Mononuclear cell (primary cell): ENCODE data around the gene ATP8B3. TPM values are rescaled to one million over a fixed set of nuclear protein-coding genes. Genes with fewer than 3 reads are reported as not detected.

Source experiments
- H3K27me3 ChIP-seq: 2 replicates; pipeline ENCODE4 v1.6.0; 2011; ENCODE audit warnings: low read length, control low read depth; ENCODE audit not compliant: insufficient read depth
- H3K4me1 ChIP-seq: 2 replicates; pipeline ENCODE4 v1.5.1; 2011; ENCODE audit warnings: mild to moderate bottlenecking, low read length, control low read depth; ENCODE audit not compliant: insufficient read depth
- H3K4me3 ChIP-seq: 2 replicates; pipeline ENCODE4 v1.5.1; 2011; ENCODE audit warnings: mild to moderate bottlenecking, low read length, moderate library complexity
- H3K9me3 ChIP-seq: 2 replicates; pipeline ENCODE4 v1.5.1; 2011; ENCODE audit warnings: low read depth, mild to moderate bottlenecking, control low read depth, low read length
- total RNA-seq: library from RNA; depleted of rRNA; stranded (reverse); fragments of >200 nt; gene quantifications from one replicate; pipeline ENCODE4 v1.2.3, GENCODE V29; 2012

Gene ATP8B3
- total RNA-seq, 1 donor, result 0.73 TPM

DNA sequence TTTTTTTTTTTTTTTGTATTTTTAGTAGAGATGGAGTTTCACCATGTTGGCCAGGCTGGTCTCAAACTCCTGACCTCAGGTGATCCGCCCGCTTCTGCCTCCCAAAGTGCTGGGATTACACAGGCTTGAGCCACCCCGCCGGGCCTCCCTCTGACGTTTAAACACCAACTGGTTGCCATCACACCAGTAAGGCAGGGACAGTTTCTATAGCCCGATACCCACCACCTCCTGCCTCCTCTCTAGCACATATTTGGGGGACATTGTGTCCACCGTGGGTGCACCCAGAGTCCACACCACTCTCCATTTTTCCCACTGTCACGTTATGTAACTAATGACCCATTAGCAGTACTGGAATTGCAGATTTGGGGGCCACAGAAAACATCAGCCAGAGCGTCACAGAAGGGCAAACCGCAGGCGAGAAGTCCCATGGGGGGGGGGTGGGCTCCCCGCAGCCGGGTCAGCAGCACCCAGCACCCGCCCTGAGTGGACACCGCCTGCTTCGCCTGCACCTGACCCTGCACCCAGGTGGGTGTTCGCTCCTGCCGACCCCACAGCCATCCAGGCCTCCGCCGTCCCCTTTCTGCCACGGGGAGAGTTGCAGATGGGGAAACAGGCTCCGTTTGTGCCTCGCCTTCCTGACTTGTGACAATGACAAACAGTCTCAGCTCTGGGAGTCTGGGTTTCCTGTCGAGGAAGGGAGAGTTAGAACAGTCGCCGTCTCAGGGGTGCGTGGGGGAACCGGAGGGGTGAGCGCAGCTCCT is 55.2 kb downstream of the ATP8B3 start:
- peaks cover 8% of the 10 kb centered on the region for H3K4me1 ChIP-seq
- H3K9me3 ChIP-seq, result no peaks in the 10 kb centered on the region
- no peak overlapping the region for H3K4me3 ChIP-seq
- H3K27me3 ChIP-seq, result peaks cover 73% of the 10 kb centered on the region

DNA sequence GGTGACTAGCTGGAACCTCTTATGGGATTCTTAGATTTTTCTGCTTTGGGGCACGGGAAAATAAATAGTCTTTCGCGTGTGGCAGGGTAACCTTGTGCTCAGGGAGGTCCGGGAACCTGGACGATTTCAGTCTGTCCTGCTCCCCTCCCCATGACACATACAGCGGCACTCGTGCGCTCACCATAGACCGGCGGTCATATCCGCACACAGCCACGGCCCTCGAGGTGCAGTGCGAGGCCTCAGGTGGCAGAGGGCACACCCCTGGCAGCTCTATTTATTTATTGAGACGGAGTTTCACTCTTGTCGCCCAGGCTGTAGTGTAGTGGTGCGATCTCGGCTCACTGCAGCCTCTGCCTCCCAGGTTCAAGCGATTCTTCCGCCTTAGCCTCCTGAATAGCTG is 55.8 kb downstream of the ATP8B3 start:
- Histone ChIP-seq H3K9me3 (no peaks in the 10 kb centered on the region), H3K4me1 (peaks cover 8% of the 10 kb centered on the region), H3K4me3 (no peak overlapping the region), H3K27me3 (peaks cover 73% of the 10 kb centered on the region)

DNA sequence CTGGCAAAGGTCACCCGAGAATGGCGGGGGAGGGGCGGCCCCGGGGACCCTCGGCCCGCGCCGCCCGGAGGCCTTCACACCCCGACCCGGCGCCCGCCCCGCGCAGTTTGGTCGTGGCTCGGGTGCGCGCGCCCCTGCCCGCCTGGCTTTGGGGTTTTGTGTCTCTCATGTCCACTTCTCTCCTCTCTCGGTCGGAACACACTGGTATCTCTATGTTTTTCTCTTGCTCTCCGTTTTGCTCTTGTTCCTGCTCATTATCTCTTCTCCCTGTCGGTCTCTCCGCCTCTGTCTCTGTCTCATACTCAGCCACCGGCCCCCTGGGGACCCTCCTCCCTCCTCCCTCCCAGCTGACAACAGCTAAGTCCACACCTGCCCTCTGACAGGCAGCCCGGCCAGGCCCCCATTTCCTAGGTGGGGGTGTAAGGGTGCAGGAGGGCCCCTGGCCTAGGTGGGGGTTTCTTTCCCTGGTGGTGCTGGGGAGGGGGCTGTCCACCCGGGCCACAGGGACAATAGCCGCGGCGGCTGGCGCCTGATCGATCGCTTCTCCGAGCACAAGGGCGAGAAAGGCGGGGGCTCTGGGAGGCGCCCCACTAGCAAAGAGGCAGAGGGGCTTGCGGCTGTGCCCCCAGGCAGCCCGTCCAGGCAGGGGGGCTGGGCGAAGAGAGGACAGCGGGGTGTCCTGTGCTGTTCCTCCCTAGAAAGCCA is 56.5 kb downstream of the ATP8B3 start:
- peaks cover 75% of the 10 kb centered on the region for H3K27me3 ChIP-seq
- H3K4me3 ChIP-seq, result no peak overlapping the region
- H3K9me3 ChIP-seq, result no peaks in the 10 kb centered on the region
- peaks cover 8% of the 10 kb centered on the region for H3K4me1 ChIP-seq

DNA sequence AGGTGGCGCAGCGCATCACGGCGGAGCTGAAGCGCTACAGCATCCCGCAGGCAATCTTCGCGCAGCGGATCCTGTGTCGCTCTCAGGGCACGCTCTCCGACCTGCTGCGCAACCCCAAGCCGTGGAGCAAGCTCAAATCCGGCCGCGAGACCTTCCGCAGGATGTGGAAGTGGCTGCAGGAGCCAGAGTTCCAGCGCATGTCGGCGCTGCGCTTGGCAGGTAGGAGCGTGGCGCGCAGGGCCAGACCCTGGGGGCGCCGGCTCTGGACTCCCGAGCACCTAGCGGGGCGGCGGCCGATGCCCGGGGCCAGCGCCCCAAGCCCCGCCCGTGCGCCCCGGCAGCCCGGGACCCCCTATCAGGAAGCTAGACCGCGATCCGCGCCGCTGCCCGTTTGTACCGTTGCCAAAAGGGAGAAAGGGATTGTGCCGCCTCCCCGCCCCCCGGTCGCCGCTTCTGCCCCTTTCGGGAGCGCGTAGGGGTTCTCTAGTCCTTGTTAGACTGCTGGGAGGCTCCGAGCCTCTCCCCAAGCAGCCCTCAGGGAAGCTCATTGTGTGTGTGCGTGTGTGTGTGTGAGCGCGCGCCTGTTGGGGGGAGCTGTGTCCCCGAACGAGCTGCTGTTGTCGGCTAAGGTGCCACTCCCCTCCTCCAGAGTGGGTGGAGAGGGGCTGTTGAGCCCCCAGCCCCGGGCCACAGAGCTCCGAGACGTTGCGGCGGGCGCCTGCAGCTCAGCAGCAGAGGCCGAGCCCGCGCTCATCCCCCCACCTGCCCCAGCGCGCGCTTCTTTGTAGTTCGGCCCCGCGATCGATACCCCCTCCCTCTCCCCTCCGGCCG is 57.2 kb downstream of the ATP8B3 start:
- Histone ChIP-seq H3K9me3 (no peaks in the 10 kb centered on the region), H3K4me1 (peaks cover 12% of the 10 kb centered on the region), H3K4me3 (no peak overlapping the region), H3K27me3 (peaks cover 76% of the 10 kb centered on the region)

DNA sequence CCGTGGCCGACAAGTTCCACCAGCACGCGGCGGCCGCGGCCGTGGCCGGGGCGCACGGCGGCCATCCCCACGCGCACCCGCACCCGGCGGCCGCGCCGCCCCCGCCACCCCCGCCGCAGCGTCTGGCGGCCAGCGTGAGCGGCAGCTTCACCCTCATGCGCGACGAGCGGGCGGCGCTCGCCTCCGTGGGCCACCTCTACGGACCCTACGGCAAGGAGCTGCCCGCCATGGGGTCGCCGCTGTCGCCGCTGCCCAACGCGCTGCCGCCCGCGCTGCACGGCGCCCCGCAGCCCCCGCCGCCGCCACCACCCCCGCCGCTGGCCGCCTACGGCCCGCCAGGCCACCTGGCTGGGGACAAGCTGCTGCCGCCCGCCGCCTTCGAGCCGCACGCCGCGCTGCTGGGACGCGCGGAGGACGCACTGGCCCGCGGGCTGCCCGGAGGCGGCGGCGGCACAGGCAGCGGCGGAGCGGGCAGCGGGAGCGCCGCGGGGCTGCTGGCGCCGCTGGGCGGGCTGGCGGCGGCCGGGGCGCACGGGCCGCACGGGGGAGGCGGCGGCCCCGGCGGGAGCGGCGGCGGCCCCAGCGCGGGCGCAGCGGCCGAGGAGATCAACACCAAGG is 57.9 kb downstream of the ATP8B3 start:
- H3K9me3 ChIP-seq, result no peaks in the 10 kb centered on the region
- no peak overlapping the region for H3K4me3 ChIP-seq
- H3K4me1 ChIP-seq, result peaks cover 19% of the 10 kb centered on the region
- H3K27me3 ChIP-seq, result peaks cover 76% of the 10 kb centered on the region

DNA sequence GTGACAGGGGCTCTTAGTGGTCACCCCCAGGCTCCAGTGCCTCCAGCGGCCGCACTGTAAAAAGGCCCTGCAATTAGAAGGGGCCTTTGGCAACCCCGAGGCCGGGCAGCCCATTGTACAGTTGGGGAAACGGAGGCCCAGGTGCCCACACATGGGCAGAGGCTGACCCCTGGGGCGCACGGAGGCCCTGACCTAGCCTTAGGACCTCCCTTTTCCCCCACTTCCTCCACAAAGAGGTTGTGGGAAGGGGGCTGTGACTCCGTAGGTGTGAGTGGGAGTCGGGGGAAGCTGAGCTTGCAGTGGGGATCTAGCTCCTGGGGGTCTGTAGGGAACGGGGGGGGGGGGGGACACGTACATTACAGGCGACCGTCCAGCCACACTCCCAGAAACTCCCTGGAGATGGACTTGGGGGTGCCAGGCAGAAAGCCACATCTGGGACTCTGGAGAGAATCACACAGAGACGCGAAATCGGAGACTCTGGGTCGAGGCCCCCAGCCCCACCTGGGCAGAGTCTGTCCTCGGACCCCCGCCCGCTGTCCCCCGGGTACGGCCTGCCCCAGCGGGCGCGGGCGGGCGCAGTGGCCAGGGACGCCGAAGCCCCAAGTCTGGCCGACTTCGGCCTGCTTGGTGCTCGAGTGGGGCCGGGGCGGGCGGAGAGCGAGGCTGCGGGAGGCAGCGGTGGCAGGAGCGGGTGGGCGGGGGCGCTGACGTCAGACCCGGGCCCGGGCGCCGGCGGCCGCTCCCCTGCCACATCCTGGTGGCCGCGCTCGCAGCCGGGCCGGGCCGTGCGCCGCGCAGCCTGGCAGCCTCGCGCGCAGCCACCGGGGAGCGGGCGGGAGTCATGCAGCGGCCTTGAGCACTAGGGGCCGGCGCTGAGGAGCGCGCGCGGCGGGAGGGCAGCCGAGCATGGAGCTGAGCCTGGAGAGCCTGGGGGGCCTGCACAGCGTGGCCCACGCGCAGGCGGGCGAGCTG is 59.0 kb downstream of the ATP8B3 start, which contains the start of gene ONECUT3:
ONECUT3 (plus strand) TSS at position 750 of the 972 bp plus-strand sequence; CDS start at position 907, 157 bp downstream.
- Histone ChIP-seq H3K4me3 (no peak within 1 kb of the TSS), H3K4me1 (peaks cover 30% of the 10 kb centered on the region), H3K27me3 (peaks cover 78% of the 10 kb centered on the region), H3K9me3 (no peaks in the 10 kb centered on the region)

DNA sequence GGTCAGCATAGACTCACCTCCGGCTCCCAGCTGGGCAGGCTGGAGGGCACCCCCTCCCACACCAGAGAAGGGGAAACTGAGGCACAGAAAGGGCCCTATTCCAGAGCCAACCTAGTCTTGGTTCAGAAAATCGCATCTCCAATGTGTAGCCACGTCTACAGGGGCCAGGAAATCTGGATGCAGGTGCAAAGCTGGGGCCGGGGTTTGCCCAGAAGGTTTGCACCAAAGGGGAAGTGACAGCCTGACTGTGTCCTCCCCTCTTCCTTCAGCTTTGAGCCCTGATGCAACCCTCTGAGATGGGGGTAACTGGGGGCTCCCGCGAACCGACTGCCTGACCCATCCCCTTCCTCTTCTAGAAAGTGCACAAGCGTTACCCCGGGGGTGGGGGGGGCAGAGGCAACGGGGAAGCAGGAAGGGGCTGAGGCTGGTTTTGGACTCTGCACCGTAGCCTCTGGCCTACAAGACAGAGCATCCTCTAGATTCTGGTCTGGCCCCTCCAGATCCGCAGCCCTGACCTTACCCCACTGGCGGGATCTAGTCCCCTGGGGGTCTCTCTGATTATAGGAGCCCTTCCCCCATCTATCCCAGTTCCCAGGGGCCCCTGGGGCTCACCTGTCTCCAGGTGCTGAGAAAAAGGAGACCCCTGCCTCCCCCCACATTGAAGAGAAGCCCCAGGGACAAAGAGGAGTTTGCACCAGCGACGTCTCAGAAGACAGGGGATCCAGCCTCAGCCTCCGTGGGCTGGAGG is 59.9 kb downstream of the ATP8B3 start:
- no peaks in the 10 kb centered on the region for H3K9me3 ChIP-seq
- peaks cover 32% of the 10 kb centered on the region for H3K4me1 ChIP-seq
- no peak overlapping the region for H3K4me3 ChIP-seq

DNA sequence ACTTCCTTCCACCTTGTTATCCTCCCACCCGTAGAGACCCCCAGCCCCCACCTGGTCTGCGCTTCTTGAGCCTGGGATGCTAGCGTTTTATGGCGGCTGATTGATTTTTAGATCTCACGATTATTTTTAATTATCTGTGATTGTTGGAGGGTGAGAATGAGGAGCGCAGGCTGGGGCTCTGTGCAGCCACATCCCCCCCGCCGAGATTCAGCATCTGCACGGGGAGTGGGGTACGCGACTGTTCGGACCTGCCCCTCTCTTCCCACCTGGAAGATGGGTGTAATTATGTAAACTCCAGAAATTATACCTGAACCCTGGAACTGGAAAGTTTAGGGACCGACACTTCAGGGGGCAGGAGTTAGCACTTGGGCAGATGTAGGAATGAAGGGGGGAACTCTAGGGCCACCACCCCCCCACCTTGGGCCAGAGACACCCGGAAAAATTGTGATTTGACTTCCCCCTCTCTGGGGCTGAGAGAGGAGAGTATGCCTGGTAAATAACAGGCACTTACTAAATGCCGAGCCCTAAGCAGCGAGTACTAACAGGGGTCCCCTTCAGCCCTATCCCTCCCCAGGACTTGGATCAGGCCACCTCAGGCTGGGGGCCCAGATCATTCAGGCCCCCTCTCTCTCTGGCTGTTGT is 60.6 kb downstream of the ATP8B3 start:
- H3K9me3 ChIP-seq, result no peaks in the 10 kb centered on the region
- peaks cover 76% of the 10 kb centered on the region for H3K27me3 ChIP-seq
- peaks cover 27% of the 10 kb centered on the region for H3K4me1 ChIP-seq
- H3K4me3 ChIP-seq, result no peak overlapping the region

More for the DNA sequence above, 59.9 kb downstream of the ATP8B3 start:
- H3K27me3 ChIP-seq, result peaks cover 77% of the 10 kb centered on the region

DNA sequence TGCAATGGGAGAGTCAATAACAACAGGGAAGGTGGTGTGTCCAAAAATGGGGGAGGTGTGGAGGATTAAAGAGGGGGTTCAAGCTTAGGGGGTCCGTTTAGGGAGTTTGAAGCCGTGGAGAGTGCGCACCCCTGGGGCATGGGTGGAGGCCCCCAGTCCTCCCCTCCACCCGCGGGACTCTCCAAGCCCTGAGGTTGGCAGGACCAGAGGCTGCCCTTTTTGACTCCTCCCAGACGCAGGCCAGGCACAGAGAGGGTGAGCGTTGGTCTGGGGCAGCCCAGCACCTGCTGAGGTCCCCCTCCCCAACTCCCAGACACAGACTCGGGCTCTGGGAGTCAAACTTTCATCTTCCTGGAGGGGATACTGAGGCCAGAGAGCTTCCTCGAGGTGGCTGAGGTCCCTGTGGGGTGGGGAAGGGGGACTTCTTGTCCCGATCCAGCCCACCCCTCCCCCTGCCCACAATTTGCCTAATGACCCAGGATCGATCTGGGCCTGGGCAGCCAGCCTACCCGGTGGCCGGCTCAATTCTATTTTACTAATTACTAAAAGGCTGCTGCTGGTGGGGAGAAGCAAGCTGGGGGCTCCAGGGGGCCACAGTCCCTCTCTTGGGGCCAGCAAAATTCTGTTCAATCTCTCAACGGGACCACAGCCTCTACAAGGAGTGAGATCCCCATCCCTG is 61.6 kb downstream of the ATP8B3 start:
- Histone ChIP-seq H3K27me3 (peaks cover 69% of the 10 kb centered on the region), H3K4me3 (no peak overlapping the region), H3K4me1 (peaks cover 27% of the 10 kb centered on the region), H3K9me3 (no peaks in the 10 kb centered on the region)

DNA sequence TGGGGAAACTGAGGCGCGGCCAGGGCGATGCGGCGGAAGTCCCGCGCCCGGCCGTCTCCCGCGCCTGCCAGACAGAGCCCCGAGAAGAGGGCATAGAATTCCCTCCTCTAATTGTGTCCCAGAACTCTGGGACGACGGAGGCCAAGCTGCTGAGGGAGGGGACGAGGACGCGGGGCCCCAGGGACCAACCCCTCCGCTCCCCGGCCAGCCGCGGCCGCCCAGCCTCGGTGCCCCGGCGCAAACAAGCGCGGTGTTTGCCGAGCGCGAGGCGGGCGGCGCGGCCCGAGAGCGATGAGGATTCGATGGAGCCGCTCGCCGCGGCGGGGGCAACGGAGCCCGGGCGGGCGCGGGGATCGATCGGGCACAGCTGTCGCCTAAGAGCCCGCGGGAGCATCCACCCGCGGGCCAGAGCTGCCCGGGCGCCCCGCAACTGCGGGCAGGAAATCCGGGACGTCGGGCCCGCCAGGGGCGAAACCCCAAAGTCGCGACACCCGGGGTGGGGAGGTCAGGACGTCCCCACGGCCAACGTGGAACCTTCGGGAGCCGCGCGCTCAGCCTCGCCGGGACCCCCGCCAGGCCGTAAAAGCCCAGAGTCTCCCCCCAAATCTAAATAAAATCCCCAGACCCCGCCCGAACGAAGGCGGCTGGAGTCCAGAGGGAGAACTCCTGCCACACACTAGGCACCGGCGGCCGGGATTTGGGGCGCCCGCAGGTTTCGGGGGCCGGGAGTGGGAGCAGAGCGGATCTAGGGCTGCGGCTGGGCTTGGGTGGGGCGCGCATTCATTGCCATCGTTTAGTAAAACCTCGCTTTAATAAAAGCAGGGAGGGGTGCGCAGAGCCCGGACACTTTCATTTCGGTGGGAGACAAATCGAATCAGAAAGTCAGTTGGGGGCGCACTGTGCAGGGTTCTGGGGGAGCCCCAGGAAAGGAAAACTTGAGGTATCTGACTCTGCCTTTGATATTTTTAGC is 62.4 kb downstream of the ATP8B3 start:
- H3K27me3 ChIP-seq, result peaks cover 72% of the 10 kb centered on the region
- H3K4me1 ChIP-seq, result peaks cover 27% of the 10 kb centered on the region
- no peaks in the 10 kb centered on the region for H3K9me3 ChIP-seq
- no peak overlapping the region for H3K4me3 ChIP-seq

DNA sequence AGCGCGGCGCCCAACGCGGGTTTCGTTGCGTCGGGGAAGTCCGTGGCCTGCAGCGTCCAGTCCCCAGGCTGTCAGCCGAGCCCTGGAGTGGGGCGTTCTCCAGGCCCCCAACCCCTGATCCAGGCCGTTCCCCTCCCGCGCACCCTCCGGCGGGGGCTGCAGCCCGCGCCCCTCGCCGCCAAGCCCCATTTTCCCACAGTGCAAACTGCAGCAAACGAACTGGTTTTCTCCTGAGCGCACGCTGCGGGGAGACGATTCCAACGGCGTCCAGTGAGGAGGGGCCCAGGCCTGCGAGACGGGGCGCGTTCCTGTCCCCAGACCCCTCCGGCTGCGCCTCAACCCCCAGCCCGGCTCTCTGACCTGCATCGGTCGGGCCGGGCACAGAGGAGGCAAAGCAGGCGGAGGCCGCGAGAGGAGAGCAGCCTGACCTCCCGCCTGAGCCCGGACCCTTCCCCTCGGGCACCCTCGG is 63.2 kb downstream of the ATP8B3 start:
- H3K9me3 ChIP-seq, result no peaks in the 10 kb centered on the region
- peaks cover 69% of the 10 kb centered on the region for H3K27me3 ChIP-seq
- H3K4me1 ChIP-seq, result peaks cover 27% of the 10 kb centered on the region
- no peak overlapping the region for H3K4me3 ChIP-seq
